ENCODE results near the gene PIGC. TPM values are rescaled to one million over a fixed set of nuclear protein-coding genes. Genes with fewer than 3 reads are reported as not detected.
A peak's percentile ranks its signal among the peaks of the same experiment; 100 is the strongest.

Gene PIGC
- total and polyA plus RNA-seq, 7 donors = 15.3 to 37.4 (median 22.3) TPM

GRCh38 chr1:172401477-172401876 lies 42.4 kb downstream of the PIGC start:
- Histone ChIP-seq H3K27me3 (no peaks in the 10 kb centered on the region), H3K4me3 (no peak overlapping the region), H3K36me3 (no peaks in the 10 kb centered on the region), H3K9me3 (no peaks in the 10 kb centered on the region), H3K27ac (peak overlapping the region in 2 of 4 donors; percentile 75 to 82), H3K4me1 (peaks cover 0 to 49% (median 44%) of the 10 kb centered on the region in 4 donors)
- intact Hi-C loops (cut with DNase I) = loop anchor here (1.0 to 5.0 kb wide), 3 partner anchors 114 to 311 kb away; no protein-coding TSS in a partner anchor
- TF ChIP-seq POLR2AphosphoS5 (IDR thresholded peaks at IDR 0.05) (no peak), POLR2A (IDR thresholded peaks at IDR 0.05) (no peak), CTCF (IDR thresholded peaks at IDR 0.05) (no peak), EP300 (IDR thresholded peaks at IDR 0.05) (no peak)
- DNase-seq = no peak

- Histone ChIP-seq H3K27ac (peak overlapping the region; percentile 68 to 82 (median 78)), H3K36me3 (no peaks in the 10 kb centered on the region), H3K9me3 (no peaks in the 10 kb centered on the region), H3K4me3 (no peak overlapping the region), H3K27me3 (no peaks in the 10 kb centered on the region), H3K4me1 (peaks cover 0 to 49% (median 45%) of the 10 kb centered on the region in 4 donors)
- 77 to 84% methylated on average over 1 of the region's 1 CpG for WGBS, 2 donors
- intact Hi-C loops (cut with DNase I) = loop anchor here (1.0 to 5.0 kb wide), 4 partner anchors 43 to 310 kb away; no protein-coding TSS in a partner anchor
- no peak for TF ChIP-seq POLR2A (IDR thresholded peaks at IDR 0.05)
- TF ChIP-seq CTCF (IDR thresholded peaks at IDR 0.05) = no peak
- no peak for TF ChIP-seq POLR2AphosphoS5 (IDR thresholded peaks at IDR 0.05)
- no peak for TF ChIP-seq EP300 (IDR thresholded peaks at IDR 0.05)
- no peak for DNase-seq
These were observed 43.2 kb downstream of the PIGC start for GRCh38 chr1:172400722-172401105.

- Histone ChIP-seq H3K4me3 (no peak overlapping the region), H3K27ac (peak overlapping the region; percentile 68 to 82 (median 78)), H3K4me1 (peaks cover 0 to 52% (median 46%) of the 10 kb centered on the region in 4 donors), H3K9me3 (no peaks in the 10 kb centered on the region), H3K27me3 (no peaks in the 10 kb centered on the region), H3K36me3 (no peaks in the 10 kb centered on the region)
- intact Hi-C loops (cut with DNase I) = loop anchor here (1.0 to 5.0 kb wide), 7 partner anchors 41 to 357 kb away; partner anchors contain the start of gene SUCO
- WGBS, 2 donors = 41 to 65% methylated on average over 6 of the region's 6 CpGs
- TF ChIP-seq EP300 (IDR thresholded peaks at IDR 0.05) (no peak), CTCF (IDR thresholded peaks at IDR 0.05) (no peak), POLR2A (IDR thresholded peaks at IDR 0.05) (no peak), POLR2AphosphoS5 (IDR thresholded peaks at IDR 0.05) (no peak)
- no peak for DNase-seq
These were observed 43.8 kb downstream of the PIGC start for GRCh38 chr1:172399756-172400721.

- intact Hi-C loops (cut with DNase I) = loop anchor here (1.0 to 2.0 kb wide), 5 partner anchors 40 to 356 kb away; partner anchors contain the start of gene SUCO
- Histone ChIP-seq H3K36me3 (no peaks in the 10 kb centered on the region), H3K27me3 (no peaks in the 10 kb centered on the region), H3K4me3 (peak overlapping the region in 1 of 4 donors; percentile 23), H3K4me1 (peaks cover 0 to 60% (median 55%) of the 10 kb centered on the region in 4 donors), H3K27ac (peak overlapping the region; percentile 68 to 82 (median 78)), H3K9me3 (no peaks in the 10 kb centered on the region)
- TF ChIP-seq EP300 (IDR thresholded peaks at IDR 0.05) (no peak), POLR2A (IDR thresholded peaks at IDR 0.05) (no peak), CTCF (IDR thresholded peaks at IDR 0.05) (peak; percentile 64 to 72 (median 68)), POLR2AphosphoS5 (IDR thresholded peaks at IDR 0.05) (peak; percentile 43 to 74 (median 61))
- DNase-seq = peak; percentile 90
- 35 to 40% methylated on average over 9 of the region's 9 CpGs for WGBS, 2 donors
These were observed 44.7 kb downstream of the PIGC start for GRCh38 chr1:172398970-172399755.
